GM12873 (cell line): ENCODE results near the gene MIP.

Experiments used
- CTCF ChIP-seq: IDR thresholded peaks from 2 replicates; pipeline ENCODE4 v1.5.1; 2012; ENCODE audit warnings: low read depth, mild to moderate bottlenecking, moderate library complexity, low read length, control low read depth; ENCODE audit not compliant: insufficient read depth; ENCODE audit errors: missing control alignments

The MIP gene

GRCh38 chr12:56479625-56480024 lies 25.2 kb upstream of the MIP start:
- TF ChIP-seq CTCF = no peak

GRCh38 chr12:56477521-56478225 lies 23.2 kb upstream of the MIP start:
- TF ChIP-seq CTCF = no peak

- no peak for TF ChIP-seq CTCF
Observed at GRCh38 chr12:56476972-56477432, 22.5 kb upstream of the MIP start.

- TF ChIP-seq CTCF = no peak
Observed at GRCh38 chr12:56476143-56476542, 21.7 kb upstream of the MIP start.

GRCh38 chr12:56474389-56474788 lies 19.9 kb upstream of the MIP start:
- TF ChIP-seq CTCF = no peak

- no peak for TF ChIP-seq CTCF
Observed at GRCh38 chr12:56469007-56469930, 14.8 kb upstream of the MIP start.
